ENCODE data around the gene ACKR4.

- no peak for TF ChIP-seq POLR2A (IDR thresholded peaks at IDR 0.05)
- TF ChIP-seq POLR2AphosphoS5 (IDR thresholded peaks at IDR 0.05): no peak
These were observed 18.8 kb downstream of the ACKR4 start for GRCh38 chr3:132615881-132616280.
